ENCODE measurements around the gene HEATR1. TPM values are rescaled to one million over a fixed set of nuclear protein-coding genes. Genes with fewer than 3 reads are reported as not detected.
"Not testable (repeated sequence)": the region's sequence is repeated elsewhere in the genome, so short reads cannot be mapped to it uniquely, and the experiment has no call there.

Gene HEATR1
- total RNA-seq, 1 donor from 2014 or later, result 27.4 TPM

DNA sequence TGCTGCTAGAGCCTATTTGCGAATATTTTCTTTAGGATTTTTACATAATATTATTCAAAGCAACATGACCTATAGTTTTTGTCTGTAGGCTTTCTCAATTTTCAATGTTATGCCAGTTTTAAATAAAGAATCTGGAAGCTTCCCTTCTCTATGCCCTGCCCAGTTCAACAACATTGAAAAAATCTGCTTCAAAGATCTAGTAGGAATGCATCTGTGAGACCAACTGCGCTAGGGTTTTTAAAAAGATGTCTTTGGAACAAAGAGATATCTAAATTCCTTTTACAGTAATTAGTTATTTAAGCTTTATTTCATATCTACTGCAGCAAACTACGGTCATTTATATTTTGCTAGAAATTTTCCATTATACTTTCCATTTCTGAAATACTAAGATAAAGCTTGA lies 25.7 kb downstream of the HEATR1 start:
- TF ChIP-seq, protein P1, sequence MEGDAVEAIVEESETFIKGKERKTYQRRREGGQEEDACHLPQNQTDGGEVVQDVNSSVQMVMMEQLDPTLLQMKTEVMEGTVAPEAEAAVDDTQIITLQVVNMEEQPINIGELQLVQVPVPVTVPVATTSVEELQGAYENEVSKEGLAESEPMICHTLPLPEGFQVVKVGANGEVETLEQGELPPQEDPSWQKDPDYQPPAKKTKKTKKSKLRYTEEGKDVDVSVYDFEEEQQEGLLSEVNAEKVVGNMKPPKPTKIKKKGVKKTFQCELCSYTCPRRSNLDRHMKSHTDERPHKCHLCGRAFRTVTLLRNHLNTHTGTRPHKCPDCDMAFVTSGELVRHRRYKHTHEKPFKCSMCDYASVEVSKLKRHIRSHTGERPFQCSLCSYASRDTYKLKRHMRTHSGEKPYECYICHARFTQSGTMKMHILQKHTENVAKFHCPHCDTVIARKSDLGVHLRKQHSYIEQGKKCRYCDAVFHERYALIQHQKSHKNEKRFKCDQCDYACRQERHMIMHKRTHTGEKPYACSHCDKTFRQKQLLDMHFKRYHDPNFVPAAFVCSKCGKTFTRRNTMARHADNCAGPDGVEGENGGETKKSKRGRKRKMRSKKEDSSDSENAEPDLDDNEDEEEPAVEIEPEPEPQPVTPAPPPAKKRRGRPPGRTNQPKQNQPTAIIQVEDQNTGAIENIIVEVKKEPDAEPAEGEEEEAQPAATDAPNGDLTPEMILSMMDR (IDR thresholded peaks at IDR 0.05; ENCODE audit: insufficient read depth, low read length, poor library complexity, severe bottlenecking), result no peak
- no peaks in the 10 kb centered on the region for H3K36me3 ChIP-seq (ENCODE audit: control insufficient read depth, insufficient read depth, low read length)
- no peak for DNase-seq (ENCODE audit: low read depth)
- no peak overlapping the region for H3K4me3 ChIP-seq (ENCODE audit: low read depth, low read length)
- H3K27me3 ChIP-seq (ENCODE audit: control insufficient read depth, insufficient read depth, low read length), result no peaks in the 10 kb centered on the region

DNA sequence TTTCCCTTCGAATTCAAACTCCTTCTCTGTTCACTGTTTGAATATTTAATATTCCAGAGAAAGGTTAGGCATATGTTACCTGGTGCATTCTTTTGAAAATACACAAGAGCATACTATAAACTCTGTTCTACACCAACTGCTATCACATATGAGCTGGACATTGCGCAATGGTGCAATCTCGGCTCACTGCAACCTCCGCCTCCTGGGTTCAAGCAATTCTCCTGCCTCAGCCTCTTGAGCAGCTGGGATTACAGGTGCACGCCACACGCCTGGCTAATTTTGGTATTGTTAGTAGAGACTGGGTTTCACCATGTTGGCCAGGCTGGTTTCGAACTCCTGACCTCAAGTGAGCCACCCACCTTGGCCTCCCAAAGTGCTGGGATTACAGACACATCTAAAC lies 27.3 kb downstream of the HEATR1 start:
- not testable (repeated sequence) for DNase-seq (ENCODE audit: low read depth); H3K4me3 ChIP-seq (ENCODE audit: low read depth, low read length); H3K36me3 ChIP-seq (ENCODE audit: control insufficient read depth, insufficient read depth, low read length); H3K27me3 ChIP-seq (ENCODE audit: control insufficient read depth, insufficient read depth, low read length)

DNA sequence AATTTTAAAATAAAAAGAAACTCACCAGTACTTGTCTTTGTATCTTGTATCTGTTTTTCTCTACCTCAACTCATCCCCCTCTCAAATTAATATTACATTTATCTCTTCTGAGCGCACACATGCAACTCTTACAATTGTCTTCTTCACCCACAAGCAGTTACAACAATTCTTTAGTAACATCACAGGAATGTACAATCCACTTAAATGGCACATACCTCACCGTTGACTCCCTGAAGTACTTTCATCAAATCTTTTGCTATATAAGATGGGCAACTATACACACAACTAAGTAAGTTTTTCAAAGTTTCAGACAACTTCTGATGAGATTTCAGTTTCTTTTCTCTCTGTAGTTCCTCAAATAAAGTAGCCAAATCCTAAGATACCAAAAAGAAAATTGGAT lies 28.3 kb downstream of the HEATR1 start:
- TF ChIP-seq, protein P1 (IDR thresholded peaks at IDR 0.05; ENCODE audit: insufficient read depth, low read length, poor library complexity, severe bottlenecking), result no peak
- no peaks in the 10 kb centered on the region for H3K27me3 ChIP-seq (ENCODE audit: control insufficient read depth, insufficient read depth, low read length)
- no peak for DNase-seq (ENCODE audit: low read depth)
- no peak overlapping the region for H3K4me3 ChIP-seq (ENCODE audit: low read depth, low read length)
- no peaks in the 10 kb centered on the region for H3K36me3 ChIP-seq (ENCODE audit: control insufficient read depth, insufficient read depth, low read length)

DNA sequence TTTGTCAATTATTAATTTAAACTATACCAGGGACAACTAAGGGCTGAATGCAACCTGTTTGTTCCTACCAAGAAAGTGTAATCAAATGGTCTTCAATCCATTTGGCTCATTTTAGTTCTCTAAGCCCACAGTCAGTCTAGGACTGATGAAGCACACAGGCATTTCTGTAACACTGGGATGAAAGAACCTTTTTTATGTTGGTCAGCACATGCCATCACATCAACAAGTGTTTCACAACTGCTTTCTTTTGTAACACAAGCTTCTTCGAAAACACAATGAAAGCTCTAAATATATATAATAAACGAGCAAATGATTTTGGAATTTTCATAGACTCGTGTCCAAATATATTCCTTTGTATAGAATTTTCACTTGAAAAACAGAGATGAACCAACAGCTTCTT lies 28.8 kb downstream of the HEATR1 start:
- Histone ChIP-seq H3K4me3 (ENCODE audit: low read depth, low read length) (no peak overlapping the region), H3K27me3 (ENCODE audit: control insufficient read depth, insufficient read depth, low read length) (no peaks in the 10 kb centered on the region), H3K36me3 (ENCODE audit: control insufficient read depth, insufficient read depth, low read length) (no peaks in the 10 kb centered on the region)
- DNase-seq (ENCODE audit: low read depth), result no peak
- TF ChIP-seq, protein P1 (IDR thresholded peaks at IDR 0.05; ENCODE audit: insufficient read depth, low read length, poor library complexity, severe bottlenecking), result no peak

DNA sequence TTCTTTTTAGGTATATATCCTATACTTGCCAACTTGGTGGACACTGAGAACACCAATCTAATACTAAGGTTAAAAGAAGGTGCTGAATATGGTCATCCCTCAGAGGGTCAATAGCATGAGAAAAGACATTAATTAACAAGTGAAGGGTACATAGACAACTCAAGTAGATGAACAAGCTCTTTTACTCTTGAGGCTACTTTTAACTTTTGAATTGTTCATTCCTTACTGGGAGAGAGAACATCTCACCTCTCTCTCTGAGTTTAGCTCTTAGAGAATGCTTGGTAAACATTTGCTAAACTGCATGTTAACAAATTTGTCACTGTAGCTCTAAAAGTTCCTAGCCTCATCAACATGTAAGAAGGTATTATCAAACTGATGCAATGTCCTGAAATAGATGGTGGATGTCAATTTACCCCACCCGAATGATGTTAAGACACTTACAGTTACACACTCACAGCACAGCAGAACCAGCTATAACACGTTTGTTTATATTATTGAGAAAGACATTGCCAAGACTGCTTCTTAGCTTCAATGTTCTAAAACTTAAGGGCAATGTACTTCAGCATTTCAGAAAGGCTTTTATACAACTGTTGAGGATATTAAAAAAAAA lies 35.9 kb downstream of the HEATR1 start:
- TF ChIP-seq, protein P1 (IDR thresholded peaks at IDR 0.05; ENCODE audit: insufficient read depth, low read length, poor library complexity, severe bottlenecking), result no peak
- no peak for DNase-seq (ENCODE audit: low read depth)
- Histone ChIP-seq H3K27me3 (ENCODE audit: control insufficient read depth, insufficient read depth, low read length) (no peaks in the 10 kb centered on the region), H3K4me3 (ENCODE audit: low read depth, low read length) (no peak overlapping the region), H3K36me3 (ENCODE audit: control insufficient read depth, insufficient read depth, low read length) (no peaks in the 10 kb centered on the region)

DNA sequence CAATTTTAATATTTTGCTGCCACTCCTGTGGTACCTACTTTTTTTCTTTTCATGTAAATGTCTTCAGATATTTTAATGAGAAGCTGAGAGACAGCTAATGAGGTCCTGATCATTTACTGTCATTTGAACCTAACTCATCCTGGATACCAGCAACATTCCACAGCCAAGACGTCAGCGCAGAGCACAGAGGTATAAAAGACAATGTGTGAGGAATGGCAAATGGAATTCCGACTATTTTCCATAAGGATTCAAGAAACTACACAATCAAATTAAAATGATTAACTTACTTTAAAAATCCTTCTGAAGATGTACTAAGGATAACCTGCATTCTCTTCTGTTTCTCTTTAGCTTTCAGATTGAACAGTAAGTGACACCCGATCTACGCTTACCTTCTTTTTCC lies 38.8 kb downstream of the HEATR1 start:
- DNase-seq (ENCODE audit: low read depth), result no peak
- H3K4me3 ChIP-seq (ENCODE audit: low read depth, low read length), result no peak overlapping the region
- H3K27me3 ChIP-seq (ENCODE audit: control insufficient read depth, insufficient read depth, low read length), result no peaks in the 10 kb centered on the region
- H3K36me3 ChIP-seq (ENCODE audit: control insufficient read depth, insufficient read depth, low read length), result no peaks in the 10 kb centered on the region
- TF ChIP-seq, protein P1 (IDR thresholded peaks at IDR 0.05; ENCODE audit: insufficient read depth, low read length, poor library complexity, severe bottlenecking), result no peak
